Mesendoderm (in vitro differentiated cells): Measurements from ENCODE around the gene CARS1.

ENCODE experiments used
- DNase-seq: peaks from one replicate; pipeline ENCODE4 v3.0.0; 2013
- H2AK5ac ChIP-seq: 2 replicates; pipeline ENCODE4 v1.6.1; 2013; ENCODE audit warnings: low read length, inconsistent platforms
- H2BK120ac ChIP-seq: 2 replicates; pipeline ENCODE4 v1.6.1; 2013; ENCODE audit warnings: low read depth, mild to moderate bottlenecking, low read length, moderate library complexity, mixed read lengths
- H2BK15ac ChIP-seq: replicated peaks from 2 replicates; pipeline ENCODE4 v1.6.1; 2013; ENCODE audit warnings: low read depth, mild to moderate bottlenecking, moderate library complexity
- H2BK5ac ChIP-seq: 2 replicates; pipeline ENCODE4 v1.6.1; 2013; ENCODE audit warnings: low read length, inconsistent platforms
- H3K18ac ChIP-seq: 2 replicates; pipeline ENCODE4 v1.6.1; 2013; ENCODE audit warnings: mild to moderate bottlenecking, low read length, mixed read lengths
- H3K23ac ChIP-seq: one replicate; pipeline ENCODE4 v1.6.1; 2013; ENCODE audit warnings: low read length
- H3K27ac ChIP-seq: 2 replicates; pipeline ENCODE4 v1.5.1; 2013; ENCODE audit warnings: low read depth, mild to moderate bottlenecking, inconsistent platforms, low read length, moderate library complexity
- H3K27me3 ChIP-seq: 2 replicates; pipeline ENCODE4 v1.6.1; 2013; ENCODE audit warnings: low read length, control low read depth, mild to moderate bottlenecking, inconsistent platforms; ENCODE audit not compliant: insufficient read depth, poor library complexity
- H3K36me3 ChIP-seq: 2 replicates; pipeline ENCODE4 v1.6.1; 2013; ENCODE audit warnings: low read length, inconsistent platforms; ENCODE audit not compliant: control insufficient read depth, insufficient read depth
- H3K4ac ChIP-seq: one replicate; pipeline ENCODE4 v1.6.1; 2013; ENCODE audit warnings: low read depth, mild to moderate bottlenecking, low read length, moderate library complexity
- H3K4me1 ChIP-seq: 2 replicates; pipeline ENCODE4 v1.6.1; 2013; ENCODE audit warnings: low read depth, low read length, inconsistent platforms; ENCODE audit not compliant: control insufficient read depth
- H3K4me2 ChIP-seq: 2 replicates; pipeline ENCODE4 v1.6.1; 2013; ENCODE audit warnings: low read length
- H3K4me3 ChIP-seq: 2 replicates; pipeline ENCODE4 v1.5.1; 2013; ENCODE audit warnings: mild to moderate bottlenecking, low read length
- H3K56ac ChIP-seq: one replicate; pipeline ENCODE4 v1.6.1; 2013; ENCODE audit warnings: low read length
- H3K79me1 ChIP-seq: 2 replicates; pipeline ENCODE4 v1.6.1; 2013; ENCODE audit warnings: low read length, inconsistent platforms
- H3K79me2 ChIP-seq: 2 replicates; pipeline ENCODE4 v1.6.1; 2013; ENCODE audit warnings: mild to moderate bottlenecking, low read length; ENCODE audit not compliant: control insufficient read depth, insufficient read depth
- H3K9ac ChIP-seq: 2 replicates; pipeline ENCODE4 v1.6.1; 2013; ENCODE audit warnings: low read length, inconsistent platforms
- H4K5ac ChIP-seq: one replicate; pipeline ENCODE4 v1.6.1; 2013; ENCODE audit warnings: low read length
- H4K8ac ChIP-seq: one replicate; pipeline ENCODE4 v1.6.1; 2013; ENCODE audit warnings: low read depth, mild to moderate bottlenecking, control low read depth, low read length, moderate library complexity
- WGBS: extraction: QIAGEN DNeasy Blood & Tissue Kit; methylation state at CpG from one replicate; pipeline ENCODE4 v1.1.7; 2013; ENCODE audit warnings: low lambda C conversion rate, missing lambda C conversion rate; ENCODE audit not compliant: insufficient coverage; ENCODE audit errors: extremely low coverage; 5-methylcytosine and 5-hydroxymethylcytosine counted together

The CARS1 gene

GRCh38 chr11:3014943-3015342 lies 42.3 kb downstream of the CARS1 start:
- no peak overlapping the region for H3K4me3 ChIP-seq
- no peak for DNase-seq
- H2BK5ac ChIP-seq = no peak overlapping the region
- no peak overlapping the region for H3K23ac ChIP-seq
- no peaks in the 10 kb centered on the region for H3K79me1 ChIP-seq
- no peak overlapping the region for H3K9ac ChIP-seq
- H2AK5ac ChIP-seq = no peak overlapping the region
- H3K4ac ChIP-seq = no peak overlapping the region
- H2BK15ac ChIP-seq = no peak overlapping the region
- no peaks in the 10 kb centered on the region for H3K27me3 ChIP-seq
- peaks cover 33% of the 10 kb centered on the region for H3K36me3 ChIP-seq
- WGBS = no CpG with 5 or more reads among the region's 4 CpGs
- no peak overlapping the region for H4K8ac ChIP-seq
- H2BK120ac ChIP-seq = no peak overlapping the region
- no peaks in the 10 kb centered on the region for H3K4me1 ChIP-seq
- H3K56ac ChIP-seq = no peak overlapping the region
- no peak overlapping the region for H4K5ac ChIP-seq
- no peak overlapping the region for H3K4me2 ChIP-seq
- no peak overlapping the region for H3K18ac ChIP-seq
- no peaks in the 10 kb centered on the region for H3K79me2 ChIP-seq
- no peak overlapping the region for H3K27ac ChIP-seq

DNA sequence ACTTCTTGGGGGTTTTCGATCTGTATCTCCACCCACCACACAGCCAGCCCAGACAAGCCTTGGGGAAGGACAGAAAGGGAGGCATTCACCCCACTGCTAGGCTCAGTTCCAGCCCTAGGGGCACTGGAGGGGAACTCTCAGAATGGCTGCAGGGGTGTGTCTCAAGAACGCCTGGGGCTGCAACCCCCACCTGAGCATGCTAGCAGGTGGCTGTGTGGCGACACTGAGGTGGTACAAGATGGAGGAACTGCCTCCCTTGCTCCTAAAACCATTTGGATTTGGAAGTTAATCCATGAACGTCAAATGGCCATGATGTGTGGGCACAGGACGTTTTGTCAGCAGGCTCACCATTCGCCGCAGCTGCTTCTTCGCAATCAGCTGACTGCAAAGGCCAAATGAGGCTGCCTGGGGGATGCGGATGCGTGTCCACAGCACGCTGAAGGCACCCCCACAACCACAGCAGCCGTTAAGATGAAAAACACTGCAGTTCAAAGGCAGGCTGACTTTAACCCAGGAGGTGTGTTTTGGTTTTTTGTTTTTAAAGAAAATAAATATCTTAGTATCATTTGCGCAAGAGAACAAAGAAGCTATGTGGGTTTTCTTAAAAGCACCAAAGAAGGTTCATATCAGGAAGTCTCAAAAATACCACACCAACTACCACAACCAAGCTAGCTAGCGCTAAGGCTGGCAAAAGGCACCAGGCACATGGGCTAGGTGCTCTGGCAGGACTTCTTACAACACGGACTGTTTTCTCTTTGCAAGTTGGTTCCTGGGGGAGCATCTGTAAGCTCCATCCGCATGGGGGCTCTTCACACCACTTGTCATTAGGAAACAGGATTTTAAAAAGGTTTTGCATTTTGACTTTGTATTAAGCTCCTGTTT lies 42.9 kb downstream of the CARS1 start:
- Histone ChIP-seq H3K9ac (no peak overlapping the region), H3K4ac (no peak overlapping the region), H3K4me2 (no peak overlapping the region), H2BK5ac (no peak overlapping the region), H3K23ac (no peak overlapping the region), H2BK120ac (no peak overlapping the region), H3K4me3 (no peak overlapping the region), H3K36me3 (peaks cover 32% of the 10 kb centered on the region), H4K5ac (no peak overlapping the region), H3K27ac (no peak overlapping the region), H3K27me3 (no peaks in the 10 kb centered on the region), H3K79me1 (no peaks in the 10 kb centered on the region), H3K56ac (no peak overlapping the region), H3K4me1 (no peaks in the 10 kb centered on the region), H2AK5ac (no peak overlapping the region), H2BK15ac (no peak overlapping the region), H4K8ac (no peak overlapping the region), H3K18ac (no peak overlapping the region), H3K79me2 (no peaks in the 10 kb centered on the region)
- DNase-seq = no peak
- WGBS = no CpG with 5 or more reads among the region's 16 CpGs

DNA sequence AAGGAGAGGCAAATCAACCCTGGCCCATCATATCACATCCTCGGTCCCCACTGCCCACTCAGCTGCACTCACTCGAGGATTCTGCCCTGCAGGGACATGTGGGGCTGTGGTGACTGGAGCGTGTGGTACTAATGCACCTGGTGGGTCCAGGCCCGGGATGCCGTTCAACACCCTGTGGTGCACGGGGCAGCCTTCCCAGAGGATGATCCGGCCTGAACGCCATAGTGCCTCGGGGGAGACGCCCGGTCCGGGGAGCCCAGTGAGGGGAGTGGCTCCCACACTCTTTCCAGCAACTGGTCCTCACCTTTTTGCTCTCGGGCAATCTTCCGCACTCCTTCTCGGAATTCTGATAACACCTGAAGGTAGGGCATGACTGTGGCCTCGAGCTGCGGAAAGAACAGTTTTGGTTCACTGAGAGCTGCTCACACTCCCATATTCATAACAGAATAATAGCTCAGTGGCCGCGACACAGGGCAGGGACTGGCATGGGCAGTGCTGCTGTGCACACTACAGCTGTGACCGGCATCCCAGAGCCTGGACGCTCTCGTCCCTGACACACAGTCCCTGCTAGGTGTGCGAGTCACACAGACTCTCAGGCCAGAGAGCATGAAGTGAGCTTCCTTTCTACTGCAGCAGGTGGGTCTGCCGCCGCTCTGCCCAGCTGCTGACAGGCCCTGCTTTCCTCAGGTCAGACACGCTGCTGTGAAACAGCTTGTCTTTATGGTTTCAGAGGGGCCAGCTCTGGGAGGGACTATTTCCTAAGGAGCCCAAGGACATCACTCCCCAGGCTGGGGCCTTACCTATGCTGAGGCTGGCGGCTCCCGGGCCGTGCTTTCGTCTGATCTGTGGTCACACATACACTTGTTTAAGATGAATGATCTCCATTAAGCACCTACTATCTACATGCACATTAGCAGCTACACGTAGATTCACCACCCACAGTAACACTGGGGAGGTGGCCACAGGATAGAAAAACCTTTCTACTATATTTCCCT lies 45.0 kb downstream of the CARS1 start:
- H3K56ac ChIP-seq = no peak overlapping the region
- no peak overlapping the region for H2AK5ac ChIP-seq
- no peak overlapping the region for H3K4ac ChIP-seq
- H2BK120ac ChIP-seq = no peak overlapping the region
- no peaks in the 10 kb centered on the region for H3K4me1 ChIP-seq
- WGBS = no CpG with 5 or more reads among the region's 31 CpGs
- no peaks in the 10 kb centered on the region for H3K79me1 ChIP-seq
- H3K27me3 ChIP-seq = no peaks in the 10 kb centered on the region
- H3K4me3 ChIP-seq = no peak overlapping the region
- H2BK15ac ChIP-seq = no peak overlapping the region
- no peak overlapping the region for H4K5ac ChIP-seq
- H3K79me2 ChIP-seq = no peaks in the 10 kb centered on the region
- no peak overlapping the region for H3K9ac ChIP-seq
- H3K36me3 ChIP-seq = peaks cover 28% of the 10 kb centered on the region
- H3K4me2 ChIP-seq = no peak overlapping the region
- no peak overlapping the region for H2BK5ac ChIP-seq
- no peak overlapping the region for H3K27ac ChIP-seq
- no peak for DNase-seq
- H3K23ac ChIP-seq = no peak overlapping the region
- no peak overlapping the region for H3K18ac ChIP-seq
- no peak overlapping the region for H4K8ac ChIP-seq

DNA sequence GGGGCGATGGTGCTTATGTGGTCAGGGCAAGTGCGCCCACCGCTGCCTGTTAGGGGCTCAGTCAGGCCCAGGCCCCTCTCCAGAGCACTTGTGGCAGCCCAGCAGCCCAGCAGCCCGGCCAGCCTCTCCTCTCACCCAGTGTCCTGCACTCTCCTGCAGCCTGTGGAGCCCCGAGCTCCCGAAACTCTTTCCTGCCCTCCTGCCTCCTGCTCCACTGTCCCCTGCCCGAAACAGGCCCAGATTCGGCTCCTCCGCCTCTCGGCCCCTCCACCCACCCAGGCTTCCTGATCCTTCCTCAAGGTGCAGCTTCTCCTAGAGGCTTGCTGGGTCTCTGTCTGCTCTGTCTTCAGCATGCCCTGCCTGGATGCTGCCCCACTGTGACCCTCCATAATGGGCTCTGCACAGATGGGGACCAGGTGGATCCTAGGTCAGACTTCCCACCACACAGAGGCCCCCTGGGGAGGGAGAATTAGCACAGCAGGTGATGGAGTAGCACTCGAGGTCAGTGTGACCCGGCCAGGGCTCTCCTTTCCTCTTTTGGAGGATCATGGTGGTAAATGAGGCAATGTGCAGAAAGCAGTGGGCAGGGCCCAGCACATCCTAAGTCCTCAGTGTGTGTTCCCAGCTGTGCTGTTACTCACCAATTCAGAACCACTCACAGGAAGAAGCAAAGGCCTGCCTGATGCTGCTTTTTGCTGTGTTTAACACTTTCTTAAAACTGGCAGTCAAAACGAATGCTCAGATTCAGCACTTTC lies 46.5 kb downstream of the CARS1 start:
- Histone ChIP-seq H3K56ac (no peak overlapping the region), H2AK5ac (no peak overlapping the region), H3K79me2 (no peaks in the 10 kb centered on the region), H2BK120ac (no peak overlapping the region), H2BK15ac (no peak overlapping the region), H3K27me3 (no peaks in the 10 kb centered on the region), H3K4me3 (no peak overlapping the region), H3K4ac (no peak overlapping the region), H3K4me1 (no peaks in the 10 kb centered on the region), H3K23ac (no peak overlapping the region), H3K27ac (no peak overlapping the region), H3K36me3 (peaks cover 26% of the 10 kb centered on the region), H4K5ac (no peak overlapping the region), H3K79me1 (no peaks in the 10 kb centered on the region), H3K9ac (no peak overlapping the region), H4K8ac (no peak overlapping the region), H2BK5ac (no peak overlapping the region), H3K4me2 (no peak overlapping the region), H3K18ac (no peak overlapping the region)
- DNase-seq = no peak
- whole genome bisulfite sequencing = no CpG with 5 or more reads among the region's 13 CpGs

GRCh38 chr11:3010004-3010403 lies 47.2 kb downstream of the CARS1 start:
- no peak overlapping the region for H3K4ac ChIP-seq
- DNase-seq = no peak
- no peaks in the 10 kb centered on the region for H3K79me1 ChIP-seq
- no peaks in the 10 kb centered on the region for H3K27me3 ChIP-seq
- no peak overlapping the region for H3K9ac ChIP-seq
- no peak overlapping the region for H4K5ac ChIP-seq
- no peak overlapping the region for H3K4me2 ChIP-seq
- no CpG with 5 or more reads among the region's 13 CpGs for WGBS
- no peak overlapping the region for H3K18ac ChIP-seq
- H2AK5ac ChIP-seq = no peak overlapping the region
- no peaks in the 10 kb centered on the region for H3K4me1 ChIP-seq
- H2BK5ac ChIP-seq = no peak overlapping the region
- no peaks in the 10 kb centered on the region for H3K79me2 ChIP-seq
- peaks cover 23% of the 10 kb centered on the region for H3K36me3 ChIP-seq
- H4K8ac ChIP-seq = no peak overlapping the region
- H3K27ac ChIP-seq = no peak overlapping the region
- no peak overlapping the region for H3K23ac ChIP-seq
- no peak overlapping the region for H3K56ac ChIP-seq
- H3K4me3 ChIP-seq = no peak overlapping the region
- H2BK120ac ChIP-seq = no peak overlapping the region
- H2BK15ac ChIP-seq = no peak overlapping the region
